HG03175 (cell line): ENCODE data around the gene KRTAP19-8.

Experiments used
- ATAC-seq: cut with Tn5 transposase; IDR thresholded peaks from one replicate; pipeline ENCODE4 v1.9.1; 2021; ENCODE audit warnings: mild to moderate bottlenecking, moderate library complexity; ENCODE audit not compliant: unreplicated experiment

Gene KRTAP19-8

DNA sequence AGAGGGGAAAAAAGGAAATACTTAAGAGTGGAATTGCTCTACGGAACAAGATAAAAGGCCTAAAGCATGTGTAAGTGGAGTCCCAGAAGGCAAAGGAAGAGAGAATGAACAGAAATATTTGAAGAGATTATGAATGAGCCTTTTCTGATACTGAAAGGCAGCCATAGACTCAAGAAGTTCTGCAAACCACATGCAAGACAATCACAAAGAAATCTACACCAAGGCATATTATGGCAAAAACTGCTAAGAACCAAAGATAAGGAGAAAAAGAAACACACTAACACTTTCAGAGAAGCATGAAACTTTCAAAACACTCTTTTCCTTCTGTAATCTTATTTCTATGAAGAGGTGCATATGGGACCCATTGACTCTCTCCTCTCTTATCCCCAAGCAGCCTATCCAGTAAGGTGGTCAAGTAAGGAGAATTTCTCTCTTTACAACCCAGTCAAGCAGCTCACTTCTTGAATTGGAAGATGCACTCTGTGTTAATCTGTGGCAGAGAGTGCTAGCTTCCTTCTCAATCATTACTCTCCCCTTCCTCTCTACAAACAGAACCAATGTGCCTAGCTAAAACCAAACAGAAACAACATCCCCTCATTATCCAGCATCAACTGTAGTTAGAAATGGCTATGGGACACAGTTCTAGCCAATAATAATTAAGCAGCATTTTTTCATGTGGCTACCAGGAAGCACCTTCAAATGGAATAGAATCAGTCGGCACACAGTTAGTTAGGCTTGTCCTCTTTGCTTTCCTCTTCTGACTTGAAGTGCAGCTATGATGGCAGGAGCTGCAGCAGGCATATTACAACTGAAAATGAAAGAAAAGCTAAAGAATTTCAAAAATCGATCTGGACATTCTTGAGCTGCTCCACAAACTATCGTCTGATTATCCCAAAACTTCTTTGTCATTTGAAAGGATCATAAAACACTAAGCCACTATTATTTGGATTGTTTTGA, 25.9 kb downstream of the KRTAP19-8 start:
- ATAC-seq: no peak

DNA sequence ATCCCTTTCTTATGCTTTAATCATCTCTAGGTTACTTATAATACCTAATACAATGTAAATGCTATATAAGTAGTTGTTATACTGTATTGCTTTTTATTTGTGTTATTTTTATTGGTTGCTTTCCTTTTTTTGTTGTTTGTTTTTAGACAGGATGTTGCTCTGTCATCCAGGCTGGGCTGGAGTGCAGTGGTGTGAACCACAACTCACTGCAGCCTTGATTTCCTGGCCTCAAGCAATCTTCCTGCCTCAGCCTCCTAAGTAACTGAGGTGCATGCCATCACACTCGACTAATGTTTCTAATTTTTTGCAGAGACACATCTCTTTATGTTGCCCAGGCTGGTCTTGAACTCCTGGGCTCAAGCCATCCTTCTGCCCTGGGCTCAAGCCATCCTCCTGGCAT, 26.9 kb downstream of the KRTAP19-8 start:
- ATAC-seq: no peak

DNA sequence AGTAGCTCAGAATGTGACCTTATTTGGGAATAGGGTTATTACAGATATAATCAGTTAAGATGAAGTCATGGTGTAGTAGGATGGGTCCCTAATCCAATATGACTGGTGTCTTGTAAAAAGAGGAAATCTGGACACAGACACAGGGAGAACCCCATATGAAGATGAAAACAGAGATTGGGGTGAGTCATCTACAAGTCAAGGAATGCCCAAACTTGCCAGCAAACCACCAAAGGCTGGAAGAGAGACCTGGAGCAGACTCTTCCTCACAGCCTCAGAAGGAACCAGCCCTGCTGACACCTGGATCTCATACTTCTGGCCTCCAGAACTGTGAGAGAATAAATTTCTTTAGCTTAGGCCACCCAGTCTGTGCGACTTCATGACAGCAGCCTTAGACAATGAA, 29.9 kb downstream of the KRTAP19-8 start:
- ATAC-seq: no peak

DNA sequence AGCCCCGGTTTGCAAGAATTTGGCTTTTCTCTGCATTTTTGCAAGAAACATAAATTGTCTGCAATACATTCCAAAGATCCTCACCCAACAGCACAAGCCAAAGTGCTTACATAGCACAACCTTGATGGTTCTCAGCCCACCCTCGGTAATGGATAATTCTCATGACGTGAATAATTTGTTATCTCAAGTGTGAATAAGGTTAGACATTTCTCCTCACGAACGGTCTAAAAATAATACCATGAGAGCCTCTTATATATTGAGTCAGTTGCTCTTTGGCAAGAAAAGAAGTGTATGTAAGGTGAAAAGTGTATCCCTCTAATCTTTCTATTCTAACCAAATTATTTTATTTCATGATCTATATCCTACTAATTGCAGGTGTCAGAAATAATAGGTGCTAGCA, 33.3 kb downstream of the KRTAP19-8 start:
- ATAC-seq: no peak

DNA sequence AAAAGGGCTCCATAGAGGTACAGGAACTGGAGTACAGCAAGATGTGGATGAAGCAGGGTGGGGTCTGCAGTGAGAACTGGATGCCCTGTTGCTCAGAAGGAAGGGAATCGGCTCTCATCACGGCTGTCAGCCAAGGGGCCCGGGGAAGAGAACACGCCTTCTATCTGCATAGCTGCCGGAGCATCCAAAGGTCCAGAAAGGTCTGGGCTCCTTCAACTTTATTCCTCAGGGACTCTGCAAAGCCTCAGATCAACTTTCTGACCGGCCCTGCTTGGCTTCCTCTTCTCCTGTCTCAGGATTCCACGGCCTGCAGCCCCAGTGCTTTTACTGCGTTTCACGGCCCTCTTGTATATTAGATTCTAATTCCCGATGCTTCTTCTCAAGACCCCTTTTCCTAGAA, 34.8 kb downstream of the KRTAP19-8 start:
- ATAC-seq: no peak

DNA sequence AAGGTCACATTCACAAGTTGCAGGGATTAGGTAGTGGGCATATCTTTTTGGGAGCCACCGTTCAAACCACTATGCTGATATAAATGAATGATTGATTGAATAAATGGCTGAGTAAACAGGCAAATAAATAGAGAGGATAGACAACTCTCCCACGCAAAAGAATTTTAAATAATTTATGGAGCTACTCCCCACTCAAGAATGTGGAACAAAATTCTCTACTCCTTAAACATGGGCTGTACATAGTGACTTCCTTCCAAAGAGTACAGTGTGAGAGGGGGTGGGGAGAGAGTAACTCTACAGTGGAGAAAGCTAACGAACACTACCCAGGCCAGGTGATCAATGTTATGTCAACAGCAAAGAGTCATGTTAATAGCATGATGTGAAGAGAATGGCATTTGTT, 40.7 kb downstream of the KRTAP19-8 start:
- no peak for ATAC-seq

DNA sequence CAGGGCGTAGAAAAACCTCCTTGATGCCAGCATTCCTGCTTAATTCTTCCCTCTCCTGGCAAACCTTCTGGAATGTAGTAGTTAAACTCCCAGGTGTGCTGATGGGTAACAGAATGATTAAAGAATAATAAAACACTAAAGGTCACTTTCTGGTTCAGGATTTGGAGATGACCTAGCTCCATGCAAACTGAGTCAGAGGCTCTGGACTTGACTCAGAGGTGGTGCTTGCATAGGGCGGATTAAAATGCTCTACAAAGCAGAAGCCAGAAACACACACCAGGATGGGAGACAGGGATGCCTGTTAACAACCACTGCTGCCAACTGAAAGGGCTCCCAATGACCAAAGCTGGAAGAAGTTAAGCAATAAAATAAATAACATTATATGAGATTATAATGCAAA, 41.5 kb downstream of the KRTAP19-8 start:
- no peak for ATAC-seq

DNA sequence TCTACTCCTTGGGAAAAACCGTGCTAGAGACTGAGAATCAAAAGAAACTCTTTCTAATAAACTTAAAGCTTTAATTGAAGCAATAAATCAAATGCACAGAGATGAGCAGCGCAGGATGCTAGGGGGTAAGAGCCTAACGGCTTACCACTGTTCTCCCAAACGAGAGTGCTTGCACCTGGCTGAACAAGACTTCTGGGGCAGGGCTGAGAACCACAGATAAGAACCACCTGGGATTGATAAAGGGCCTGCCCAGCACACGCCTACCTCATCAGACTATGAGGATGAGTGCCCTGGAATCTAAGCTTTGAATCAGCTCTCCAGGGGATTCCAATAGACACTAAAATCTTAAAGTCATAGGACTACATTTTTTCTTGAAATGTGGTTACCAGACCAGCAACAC, 43.3 kb downstream of the KRTAP19-8 start:
- ATAC-seq: no peak

DNA sequence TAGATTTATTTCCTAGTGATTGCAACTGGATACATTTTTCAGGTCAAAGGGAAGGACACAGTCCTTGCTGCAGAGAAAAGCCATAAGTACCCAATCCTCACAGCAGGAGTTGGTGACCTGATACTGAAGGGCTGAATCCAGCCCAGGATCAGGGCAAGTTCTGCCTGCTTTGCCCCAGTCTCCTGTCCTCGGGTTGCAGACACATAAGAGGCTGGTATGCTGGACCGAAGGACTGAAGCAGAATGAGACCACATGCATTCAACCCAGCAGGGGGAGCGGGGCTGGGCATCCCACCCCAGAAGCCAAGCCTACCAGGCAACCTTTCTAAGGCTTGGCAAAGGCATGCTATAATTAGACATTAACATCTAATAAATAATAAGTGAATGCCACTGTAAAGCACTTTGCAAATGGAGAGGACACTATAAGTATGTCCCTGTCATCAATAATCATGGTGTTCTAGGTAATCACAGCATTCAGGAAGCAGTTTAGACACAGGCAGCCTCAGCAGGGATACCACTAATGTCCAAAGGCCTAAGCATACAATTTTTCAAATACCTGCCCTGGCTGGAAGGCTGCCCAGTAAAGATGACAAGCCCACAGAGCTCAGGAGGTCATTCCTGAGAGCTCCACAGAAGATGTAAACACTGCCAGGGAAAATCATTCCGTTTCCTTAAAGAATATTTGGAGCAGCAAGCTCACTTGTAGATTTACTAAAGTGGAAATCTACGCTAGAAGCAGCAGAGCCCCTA, 47.6 kb downstream of the KRTAP19-8 start:
- no peak for ATAC-seq

DNA sequence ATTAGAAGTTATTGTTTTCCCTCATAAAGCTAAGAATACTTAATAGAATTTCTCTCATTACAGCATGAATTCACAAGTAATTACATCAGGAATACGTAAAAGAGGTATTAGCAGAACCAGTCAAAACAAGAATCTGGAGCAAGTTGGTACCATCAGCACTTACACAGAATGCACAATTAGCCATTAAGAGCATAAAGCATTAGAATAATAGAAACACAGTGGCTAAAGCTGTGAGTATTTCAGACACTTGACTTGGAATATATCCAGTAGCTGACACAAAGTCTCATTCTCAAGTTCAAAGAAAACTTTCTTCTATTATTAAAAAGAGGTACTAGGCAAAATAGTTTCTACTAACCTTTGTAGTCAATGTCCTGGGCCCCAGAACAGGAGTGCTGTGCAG, 49.6 kb downstream of the KRTAP19-8 start:
- ATAC-seq: no peak
